MM.1S (cell line): Measurements from ENCODE around the gene PRUNE2.

Experiments
- EZH2 ChIP-seq: fragments of 300-600 bp; sonication (generic); optimal IDR thresholded peaks from 2 replicates; pipeline ENCODE3; 2017; ENCODE audit warnings: low read depth, mild to moderate bottlenecking, antibody characterized with exemption, low read length, mixed read lengths
- TF ChIP-seq, protein P1 (sequence below): fragments of 300-600 bp; sonication (generic); IDR thresholded peaks from 2 replicates; pipeline ENCODE4 v1.5.1; 2016; ENCODE audit warnings: antibody characterized with exemption, low read length, mixed read lengths

DNA sequence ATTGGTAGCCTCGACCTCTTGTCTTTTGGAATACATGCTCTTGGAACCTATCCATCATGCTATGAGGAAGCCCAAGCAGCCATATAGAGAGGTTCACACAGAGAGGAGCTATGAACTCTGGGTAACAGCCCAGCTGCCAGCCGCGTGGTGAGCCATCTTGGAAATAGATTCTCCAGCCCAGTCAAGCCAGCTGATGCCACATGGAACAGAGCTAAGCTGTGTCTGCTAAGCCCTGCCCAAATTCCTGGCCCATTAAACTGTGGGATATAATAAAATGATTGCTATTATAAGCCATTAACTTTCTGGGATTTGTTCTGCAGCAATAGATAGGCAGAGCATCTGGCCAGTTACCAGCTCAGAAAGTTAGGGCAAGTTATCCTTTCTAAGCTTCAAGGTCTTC, 4.9 kb upstream of the PRUNE2 start:
- TF ChIP-seq, protein P1, sequence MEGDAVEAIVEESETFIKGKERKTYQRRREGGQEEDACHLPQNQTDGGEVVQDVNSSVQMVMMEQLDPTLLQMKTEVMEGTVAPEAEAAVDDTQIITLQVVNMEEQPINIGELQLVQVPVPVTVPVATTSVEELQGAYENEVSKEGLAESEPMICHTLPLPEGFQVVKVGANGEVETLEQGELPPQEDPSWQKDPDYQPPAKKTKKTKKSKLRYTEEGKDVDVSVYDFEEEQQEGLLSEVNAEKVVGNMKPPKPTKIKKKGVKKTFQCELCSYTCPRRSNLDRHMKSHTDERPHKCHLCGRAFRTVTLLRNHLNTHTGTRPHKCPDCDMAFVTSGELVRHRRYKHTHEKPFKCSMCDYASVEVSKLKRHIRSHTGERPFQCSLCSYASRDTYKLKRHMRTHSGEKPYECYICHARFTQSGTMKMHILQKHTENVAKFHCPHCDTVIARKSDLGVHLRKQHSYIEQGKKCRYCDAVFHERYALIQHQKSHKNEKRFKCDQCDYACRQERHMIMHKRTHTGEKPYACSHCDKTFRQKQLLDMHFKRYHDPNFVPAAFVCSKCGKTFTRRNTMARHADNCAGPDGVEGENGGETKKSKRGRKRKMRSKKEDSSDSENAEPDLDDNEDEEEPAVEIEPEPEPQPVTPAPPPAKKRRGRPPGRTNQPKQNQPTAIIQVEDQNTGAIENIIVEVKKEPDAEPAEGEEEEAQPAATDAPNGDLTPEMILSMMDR: no peak
- TF ChIP-seq EZH2: no peak
